HG02885 (cell line): ENCODE results near the gene TRAF3IP1.

Experiments used
- ATAC-seq: cut with Tn5 transposase; IDR thresholded peaks from one replicate; pipeline ENCODE4 v1.9.1; 2021; ENCODE audit warnings: mild to moderate bottlenecking; ENCODE audit not compliant: unreplicated experiment, poor library complexity

Gene TRAF3IP1

DNA sequence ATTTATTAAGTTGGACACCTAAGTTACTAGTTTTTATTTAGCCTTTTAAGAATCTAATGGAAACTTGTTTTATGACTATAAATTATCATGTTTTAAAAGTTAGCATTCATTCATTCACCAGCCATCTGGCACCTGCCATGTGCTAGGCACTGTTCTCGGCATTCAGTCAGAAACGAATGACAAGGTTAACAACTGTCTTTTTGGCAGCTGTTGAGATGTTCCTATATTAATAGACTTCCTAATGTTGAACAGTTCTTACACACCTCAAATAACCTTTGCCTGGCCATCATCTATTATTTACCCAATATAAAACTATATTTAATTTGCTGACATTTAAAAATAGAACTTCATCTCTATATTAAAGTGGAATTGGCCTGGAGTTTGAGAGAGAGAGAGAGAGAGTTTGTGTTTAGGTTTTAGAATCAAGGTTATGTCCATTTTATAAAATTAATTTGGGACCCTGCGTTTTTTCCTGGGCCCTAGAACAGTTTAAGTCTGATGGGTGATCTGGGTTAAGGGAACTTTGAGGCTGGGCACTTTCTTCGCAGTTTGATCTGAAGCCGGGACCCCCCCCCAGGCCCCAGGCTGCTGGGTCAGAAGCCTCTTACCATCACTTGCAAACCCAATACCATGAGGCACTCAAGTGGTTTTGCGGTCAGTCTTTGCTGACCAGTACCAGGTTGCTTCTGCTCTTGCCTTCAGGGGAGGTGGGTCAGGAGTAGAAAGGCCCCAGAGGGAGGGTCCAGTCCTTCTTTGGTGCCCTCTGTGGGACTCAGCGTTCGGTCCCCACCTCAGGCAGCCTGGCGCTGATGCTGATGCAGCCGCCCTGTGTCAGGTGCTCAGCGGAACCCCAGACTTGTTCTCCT lies 58.1 kb downstream of the TRAF3IP1 start:
- no peak for ATAC-seq

- ATAC-seq = no peak
These were observed 58.9 kb downstream of the TRAF3IP1 start for GRCh38 chr2:238379096-238379810.

DNA sequence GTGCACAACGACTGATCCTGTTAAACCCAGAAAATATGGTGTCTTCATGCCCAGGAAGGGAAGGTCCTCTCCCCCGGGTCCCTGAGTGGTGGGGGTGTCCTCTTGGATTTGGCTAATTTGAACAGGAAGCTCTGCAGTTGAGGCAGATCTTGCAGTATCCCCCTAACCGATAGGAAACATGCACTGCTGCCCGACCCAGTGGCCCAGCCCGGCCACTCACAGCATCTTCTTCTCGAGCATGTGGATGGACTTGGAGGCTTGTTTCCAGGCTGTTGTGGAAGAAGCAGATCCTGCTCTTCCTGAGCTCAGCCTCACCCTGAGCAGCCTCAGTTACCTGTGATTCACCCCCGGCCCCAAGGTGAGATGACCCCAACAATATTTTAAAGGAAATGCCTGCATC lies 60.0 kb downstream of the TRAF3IP1 start:
- no peak for ATAC-seq

- no peak for ATAC-seq
These were observed 60.5 kb downstream of the TRAF3IP1 start for GRCh38 chr2:238380785-238381184.

GRCh38 chr2:238381341-238382115 lies 61.2 kb downstream of the TRAF3IP1 start:
- ATAC-seq = no peak

DNA sequence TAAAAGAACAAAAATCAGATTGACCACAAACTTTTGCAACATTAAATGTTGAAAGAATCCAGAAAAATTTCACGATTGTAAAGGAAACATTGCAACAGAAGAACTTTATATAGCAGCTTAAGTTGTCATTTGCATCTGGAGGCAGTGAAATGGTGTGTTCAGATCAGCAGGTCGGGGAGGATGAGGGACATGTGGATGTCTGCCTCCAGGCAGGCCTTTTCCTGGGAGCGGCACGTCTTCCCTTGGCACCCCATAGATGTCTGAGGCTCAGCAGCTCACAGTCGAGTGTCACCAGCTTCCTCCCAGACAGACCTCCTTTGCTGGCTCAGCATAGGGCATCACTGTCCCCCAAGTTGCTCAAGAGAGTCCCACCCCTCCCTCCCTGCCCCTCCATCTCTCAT lies 62.1 kb downstream of the TRAF3IP1 start:
- no peak for ATAC-seq

- no peak for ATAC-seq
These were observed 62.8 kb downstream of the TRAF3IP1 start for GRCh38 chr2:238383135-238383534.

DNA sequence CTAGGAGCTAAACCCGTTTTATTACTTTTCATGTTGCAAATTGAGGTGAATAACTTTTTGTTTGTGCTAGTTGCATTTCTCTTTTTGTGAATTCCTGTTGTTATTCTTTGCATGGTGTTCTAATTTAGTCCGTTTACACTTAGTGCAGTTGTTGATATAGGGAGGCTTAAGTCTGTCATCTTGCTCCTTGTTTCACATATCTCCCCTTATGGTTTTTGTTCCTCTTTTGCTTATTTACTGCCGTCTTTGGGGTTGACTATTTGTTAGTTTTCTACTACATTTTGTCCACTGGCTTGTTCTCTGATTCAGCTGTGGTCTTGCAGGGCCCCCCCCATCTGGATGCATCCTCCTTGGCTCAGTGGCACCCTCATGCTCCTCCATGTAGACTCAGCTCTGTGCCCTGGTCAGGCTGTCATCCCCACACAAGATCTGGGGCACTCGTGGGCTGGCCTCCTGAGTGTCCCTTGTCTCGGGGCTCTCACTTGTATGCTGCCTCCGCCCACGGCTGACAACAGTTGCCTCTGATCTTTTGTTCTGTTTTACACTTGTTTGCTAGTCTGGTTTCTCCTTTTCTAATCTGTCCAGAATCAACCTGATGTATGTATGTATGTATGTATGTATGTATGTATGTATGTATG lies 63.5 kb downstream of the TRAF3IP1 start:
- no peak for ATAC-seq

DNA sequence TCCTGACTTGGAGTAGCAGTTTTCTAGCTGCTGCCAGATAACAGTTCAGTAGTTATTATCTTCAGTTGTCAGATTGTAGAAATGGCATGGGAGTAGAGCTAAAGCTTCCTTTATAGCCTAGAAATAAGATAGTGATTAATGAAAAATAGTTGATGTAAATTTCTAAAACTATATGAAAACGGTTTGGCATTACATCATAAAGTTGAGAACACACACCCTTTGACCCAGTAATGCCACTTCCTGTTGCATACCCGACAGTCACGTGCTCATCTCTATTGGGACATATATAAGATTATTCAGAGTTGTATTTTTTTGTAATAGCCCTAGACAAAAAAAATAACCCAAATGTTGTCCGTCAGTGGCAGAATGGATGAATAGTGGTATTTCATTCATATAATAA lies 67.0 kb downstream of the TRAF3IP1 start:
- no peak for ATAC-seq

GRCh38 chr2:238388794-238389193 lies 68.5 kb downstream of the TRAF3IP1 start:
- no peak for ATAC-seq

DNA sequence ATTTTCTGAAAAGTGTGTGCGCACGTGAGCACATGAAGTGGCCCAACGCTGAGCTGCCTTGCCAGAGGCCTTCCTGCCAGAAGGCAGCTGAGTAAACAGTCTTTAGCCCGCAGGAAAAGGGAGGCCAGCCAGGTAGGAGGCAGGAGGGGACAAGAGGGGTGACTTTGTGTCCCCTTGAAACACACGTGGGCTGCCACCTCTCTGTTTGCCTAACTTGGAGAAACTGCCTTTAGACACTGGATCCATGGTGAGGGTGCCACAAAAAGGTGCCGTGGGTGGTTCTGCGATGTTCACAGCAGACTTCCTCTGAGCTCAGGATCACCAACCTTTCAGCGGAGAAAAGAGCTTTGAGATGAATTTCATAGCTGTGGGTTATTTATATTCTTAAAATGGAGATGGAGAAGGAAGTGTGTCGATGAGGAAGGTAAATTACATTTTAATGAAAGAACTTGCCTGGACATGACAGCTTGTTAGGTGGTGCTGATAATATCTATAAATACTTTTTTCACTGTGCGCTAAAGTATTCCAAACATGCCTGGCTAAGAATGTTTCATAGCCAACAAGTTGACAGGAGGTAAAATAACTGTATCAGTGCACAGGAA lies 69.8 kb downstream of the TRAF3IP1 start:
- no peak for ATAC-seq

- ATAC-seq = no peak
These were observed 70.8 kb downstream of the TRAF3IP1 start for GRCh38 chr2:238391042-238391689.

DNA sequence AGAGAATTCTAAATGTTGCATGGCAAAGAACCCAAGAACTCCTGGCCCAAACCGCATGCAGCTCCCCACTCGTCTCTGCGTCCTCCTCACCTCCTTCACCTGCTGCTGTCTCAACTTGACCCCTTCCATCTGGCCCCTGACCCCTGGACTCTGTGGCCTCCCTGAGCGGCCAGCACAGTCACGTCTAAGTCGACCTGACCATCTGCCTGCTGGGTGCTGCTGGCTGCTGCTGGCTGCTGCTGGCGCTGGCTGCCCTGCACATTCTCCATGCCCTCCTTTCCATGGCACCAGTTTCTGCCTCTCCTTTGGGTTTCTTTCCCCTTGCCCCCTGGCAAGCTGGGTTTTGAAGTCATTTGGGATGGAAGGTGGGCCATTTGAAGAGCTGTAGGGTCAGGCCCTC lies 76.3 kb downstream of the TRAF3IP1 start:
- no peak for ATAC-seq

DNA sequence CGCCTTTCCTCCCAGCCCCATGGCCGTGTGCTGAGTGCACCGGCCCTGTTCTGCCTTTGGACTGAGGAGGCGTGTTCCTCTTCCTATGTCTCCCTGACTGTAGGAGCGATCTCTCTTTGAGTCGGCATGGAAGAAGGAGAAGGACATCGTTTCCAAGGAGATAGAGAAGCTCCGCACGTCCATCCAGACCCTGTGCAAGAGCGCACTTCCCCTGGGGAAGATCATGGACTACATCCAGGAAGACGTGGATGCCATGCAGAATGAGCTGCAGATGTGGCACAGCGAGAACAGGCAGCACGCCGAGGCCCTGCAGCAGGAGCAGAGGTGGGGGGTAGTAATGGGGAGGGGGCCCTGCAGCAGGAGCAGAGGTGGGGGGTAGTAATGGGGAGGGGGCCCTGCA lies 77.0 kb downstream of the TRAF3IP1 start:
- no peak for ATAC-seq

DNA sequence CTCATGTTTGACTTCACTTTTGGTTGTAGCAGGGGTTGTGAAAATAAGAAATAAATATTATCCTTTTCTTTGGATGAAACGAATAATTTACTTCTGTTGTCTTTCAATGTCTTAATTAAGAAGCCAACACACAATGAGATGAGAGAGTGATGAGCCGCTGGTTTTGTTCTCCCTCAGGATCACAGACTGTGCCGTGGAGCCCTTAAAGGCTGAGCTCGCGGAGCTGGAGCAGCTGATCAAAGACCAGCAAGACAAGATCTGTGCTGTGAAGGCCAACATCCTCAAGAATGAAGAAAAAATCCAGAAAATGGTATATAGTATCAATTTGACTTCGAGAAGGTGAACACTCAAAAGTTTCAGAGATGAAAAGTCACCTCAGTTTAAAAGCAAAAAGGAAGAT lies 78.3 kb downstream of the TRAF3IP1 start:
- ATAC-seq = no peak

DNA sequence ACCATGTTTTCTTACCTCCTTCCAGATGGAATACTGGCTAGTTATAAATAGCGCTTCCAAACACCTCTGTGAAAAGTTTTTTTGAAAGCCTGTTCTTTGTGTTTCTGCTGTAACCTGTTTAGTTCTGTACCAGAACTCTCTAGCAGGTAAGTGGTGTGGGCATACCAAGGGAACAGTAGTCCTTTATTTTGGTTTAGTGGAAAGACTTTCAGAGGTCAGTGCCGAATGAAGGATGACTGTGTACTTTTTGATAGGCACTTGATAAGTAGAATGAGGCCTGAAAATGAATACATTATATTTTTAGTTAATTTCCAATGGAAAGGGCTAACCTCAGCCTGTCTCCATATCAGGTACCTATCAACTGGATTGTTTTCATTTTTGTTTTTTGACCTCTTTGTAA lies 78.8 kb downstream of the TRAF3IP1 start:
- ATAC-seq = no peak

DNA sequence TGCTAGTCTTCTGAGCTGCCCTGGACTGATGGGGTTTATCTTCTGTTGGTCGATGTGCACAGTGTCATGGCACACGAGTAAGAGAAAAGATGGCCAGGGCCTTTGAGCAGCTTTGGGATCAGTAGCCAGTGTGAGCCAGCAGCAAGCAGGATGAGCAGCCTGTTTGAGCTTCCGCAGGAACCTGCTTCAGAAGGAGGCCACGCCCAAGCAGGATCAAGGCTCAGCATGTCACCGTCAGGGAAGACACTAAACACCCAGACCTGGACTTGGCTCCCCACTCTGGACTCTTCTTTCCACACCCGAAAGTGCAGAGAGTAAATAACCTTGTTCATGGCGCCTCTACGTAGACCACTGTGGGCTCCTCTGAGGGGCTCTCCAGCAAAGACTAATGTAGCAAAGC lies 81.2 kb downstream of the TRAF3IP1 start:
- no peak for ATAC-seq

DNA sequence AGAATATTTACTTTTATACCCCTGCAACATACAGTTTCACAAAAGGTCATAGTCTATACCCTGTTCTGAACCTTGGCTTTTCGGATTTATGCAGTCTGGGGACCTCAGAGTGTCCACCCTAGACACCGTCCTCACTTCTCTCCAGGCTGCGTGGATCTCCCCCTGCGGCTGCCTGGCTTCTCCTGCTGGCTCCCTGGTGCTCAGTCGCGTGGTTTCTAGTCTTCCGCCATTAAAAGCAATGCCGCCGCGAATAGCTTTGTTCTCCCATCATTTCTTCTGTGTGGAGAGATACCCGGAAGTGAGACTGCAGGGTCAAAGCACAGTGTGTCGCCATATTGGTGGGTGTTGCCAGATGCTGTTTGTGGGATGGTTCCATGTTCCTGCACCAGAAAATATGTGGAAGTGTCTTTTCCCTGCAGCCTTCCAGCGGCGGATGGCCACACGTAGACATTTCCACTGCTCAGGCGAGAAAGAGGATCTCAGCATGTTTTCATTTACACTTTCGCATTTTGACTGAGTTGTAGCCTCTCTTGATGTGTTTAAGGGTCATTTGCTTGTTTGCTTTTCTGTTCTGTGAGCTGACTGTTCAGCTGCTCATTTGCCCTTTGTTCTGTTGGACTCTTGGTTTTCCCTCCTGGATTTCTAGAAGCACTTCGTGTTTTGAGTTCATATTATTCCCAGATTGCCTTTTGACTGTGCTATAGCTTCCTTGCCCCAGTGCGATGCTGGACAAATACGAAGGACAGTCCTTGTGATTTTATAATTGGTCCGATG lies 83.5 kb downstream of the TRAF3IP1 start:
- no peak for ATAC-seq
